Fibroblast of pulmonary artery (primary cell): Measurements from ENCODE around the gene SPP2.

Source experiments
- DNase-seq: peaks from one replicate; pipeline ENCODE4 v3.0.0-alpha.2; 2010; ENCODE audit warnings: low read depth
- H3K4me3 ChIP-seq: replicated peaks from 2 replicates; pipeline ENCODE4 v1.5.1; 2011; ENCODE audit warnings: low read depth, mild to moderate bottlenecking, control low read depth, low read length, moderate library complexity
- CTCF ChIP-seq: IDR thresholded peaks from 2 replicates; pipeline ENCODE4 v1.5.1; 2011; ENCODE audit warnings: mild to moderate bottlenecking, control low read depth, low read length, inconsistent platforms; ENCODE audit errors: missing control alignments

Gene SPP2

GRCh38 chr2:234051374-234052070 lies 1.0 kb downstream of the SPP2 start:
- DNase-seq = no peak
- H3K4me3 ChIP-seq = no peak overlapping the region
- no peak for TF ChIP-seq CTCF

GRCh38 chr2:234058881-234059280 lies 8.4 kb downstream of the SPP2 start:
- TF ChIP-seq CTCF = no peak
- no peak for DNase-seq
- no peak overlapping the region for H3K4me3 ChIP-seq

GRCh38 chr2:234060236-234060635 lies 9.7 kb downstream of the SPP2 start:
- DNase-seq = no peak
- H3K4me3 ChIP-seq = no peak overlapping the region
- TF ChIP-seq CTCF = no peak

DNA sequence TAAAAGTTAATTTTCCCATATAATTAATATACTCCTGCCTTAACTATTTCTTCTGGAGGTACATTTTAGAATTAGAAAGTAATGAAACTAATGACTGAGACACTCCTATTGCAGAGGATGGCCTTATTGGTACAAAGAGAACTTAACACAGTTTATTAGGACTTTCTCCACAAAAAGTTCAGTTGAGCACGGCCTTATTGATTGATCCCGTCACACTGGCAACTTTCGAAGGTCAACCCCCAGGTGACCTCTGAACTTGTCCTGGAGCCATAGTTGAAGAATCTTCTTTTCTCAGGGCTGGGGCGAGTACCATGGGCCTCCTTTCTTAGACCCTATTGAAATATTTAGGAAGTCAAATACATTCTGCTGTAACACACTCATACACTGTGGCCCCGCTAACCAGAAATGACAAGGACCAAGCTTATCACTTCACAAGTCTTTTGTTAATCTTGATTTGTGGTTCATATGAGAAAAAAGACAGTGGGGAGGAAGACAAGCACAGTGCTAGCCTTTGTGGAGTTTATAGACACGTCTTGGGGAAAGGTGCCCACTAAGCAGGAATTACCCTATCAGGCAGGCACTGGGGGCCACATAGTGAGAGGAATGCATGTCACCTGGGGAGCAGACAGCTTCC lies 11.2 kb downstream of the SPP2 start:
- H3K4me3 ChIP-seq = no peak overlapping the region
- DNase-seq = no peak
- TF ChIP-seq CTCF = no peak

DNA sequence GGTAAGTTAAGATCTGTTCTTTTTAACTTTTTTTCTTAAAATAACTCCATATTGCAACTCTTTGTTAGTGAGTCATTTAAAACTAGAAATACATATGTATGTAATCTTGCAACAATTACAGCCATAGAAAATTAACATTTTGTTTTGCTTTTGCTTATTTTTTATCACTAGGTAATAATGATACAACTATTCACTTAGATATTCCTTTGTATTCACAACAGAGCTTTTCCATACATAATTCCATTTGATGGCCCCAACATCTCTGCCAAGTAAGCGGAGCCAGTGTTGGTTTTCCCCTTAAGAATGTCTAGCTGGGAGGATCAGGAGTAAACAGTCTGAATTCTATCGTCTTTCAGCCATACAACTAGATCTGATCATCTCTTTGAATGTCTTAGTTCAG lies 16.1 kb downstream of the SPP2 start:
- TF ChIP-seq CTCF = no peak
- H3K4me3 ChIP-seq = no peak overlapping the region
- DNase-seq = no peak

GRCh38 chr2:234071664-234072063 lies 21.2 kb downstream of the SPP2 start:
- TF ChIP-seq CTCF = no peak
- no peak for DNase-seq

DNA sequence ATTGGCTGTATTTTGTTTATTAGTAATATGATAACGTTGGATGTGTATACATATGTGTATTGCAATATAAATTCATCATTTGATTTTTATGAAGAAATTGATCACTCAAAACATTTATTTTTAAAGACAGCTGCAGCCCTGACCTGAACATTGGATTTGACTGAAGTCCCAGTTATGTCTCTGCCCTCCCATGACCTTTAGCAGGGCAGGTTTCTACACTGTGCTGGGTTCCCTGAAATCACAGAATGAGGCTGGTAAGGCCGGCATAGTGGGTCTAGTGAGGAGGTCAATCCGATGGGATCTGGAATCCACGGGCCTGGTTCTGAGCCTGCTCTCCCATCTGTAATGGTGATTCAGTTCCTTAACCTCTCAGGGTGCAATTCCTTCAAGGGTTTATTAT lies 22.0 kb downstream of the SPP2 start:
- no peak for DNase-seq
- no peak for TF ChIP-seq CTCF
- no peak overlapping the region for H3K4me3 ChIP-seq

More at GRCh38 chr2:234071664-234072063, 21.2 kb downstream of the SPP2 start:
- H3K4me3 ChIP-seq = no peak overlapping the region
